ENCODE data around the gene FUT6.
"Not testable (repeated sequence)": the region's sequence is repeated elsewhere in the genome, so short reads cannot be mapped to it uniquely, and the experiment has no call there.

FUT6 gene

DNA sequence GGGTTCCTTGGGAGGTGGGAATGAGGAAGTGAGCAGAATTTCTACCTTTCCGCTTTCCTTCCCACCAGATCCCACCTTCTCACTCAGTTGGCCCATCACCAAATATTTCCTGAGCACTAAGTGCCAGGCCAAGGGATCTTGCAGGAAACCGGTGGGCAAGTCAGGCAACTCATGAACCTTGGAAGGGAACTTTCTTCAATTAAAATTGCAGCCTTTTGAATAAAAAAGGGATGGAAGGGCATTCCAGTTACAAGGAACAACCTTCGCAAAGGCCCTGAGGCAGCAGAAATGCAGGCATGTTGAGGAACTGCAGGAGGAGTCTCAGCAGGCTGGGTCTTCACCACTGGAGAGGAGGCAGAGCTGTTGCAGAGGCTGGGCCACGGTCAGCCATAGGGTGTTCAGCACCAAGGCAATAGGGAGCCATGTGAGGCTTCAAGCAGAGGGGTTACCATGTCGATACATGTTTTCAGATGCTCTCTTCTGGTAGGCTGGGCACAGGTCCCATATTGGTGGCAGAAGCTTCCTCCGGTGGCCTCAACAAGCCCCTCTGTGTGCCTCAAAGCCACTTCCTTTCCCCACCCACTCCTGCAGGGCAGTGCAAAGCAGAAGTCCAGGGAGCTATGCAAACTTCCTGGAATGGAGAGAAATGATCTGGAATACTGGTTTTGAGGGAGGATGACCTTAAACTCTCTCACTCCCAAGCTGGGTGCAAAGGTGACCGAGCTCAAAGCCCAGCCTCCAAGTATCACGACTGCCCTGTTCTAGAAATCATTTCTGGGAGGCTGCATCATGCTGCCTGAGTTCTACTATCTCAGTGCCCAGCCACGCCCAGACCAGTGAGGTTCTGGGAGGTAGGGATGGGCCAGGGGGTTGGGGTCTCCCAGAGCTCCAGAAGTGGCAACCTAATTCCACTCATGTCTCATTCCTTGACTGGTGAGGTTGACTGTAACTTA lies at the start of gene FUT6:
Gene FUT6 (minus strand): TSS at position 638 of the 953 bp plus-strand sequence. CDS start 7,135 bp downstream, outside the sequence.
- DNase-seq, result no peak

DNA sequence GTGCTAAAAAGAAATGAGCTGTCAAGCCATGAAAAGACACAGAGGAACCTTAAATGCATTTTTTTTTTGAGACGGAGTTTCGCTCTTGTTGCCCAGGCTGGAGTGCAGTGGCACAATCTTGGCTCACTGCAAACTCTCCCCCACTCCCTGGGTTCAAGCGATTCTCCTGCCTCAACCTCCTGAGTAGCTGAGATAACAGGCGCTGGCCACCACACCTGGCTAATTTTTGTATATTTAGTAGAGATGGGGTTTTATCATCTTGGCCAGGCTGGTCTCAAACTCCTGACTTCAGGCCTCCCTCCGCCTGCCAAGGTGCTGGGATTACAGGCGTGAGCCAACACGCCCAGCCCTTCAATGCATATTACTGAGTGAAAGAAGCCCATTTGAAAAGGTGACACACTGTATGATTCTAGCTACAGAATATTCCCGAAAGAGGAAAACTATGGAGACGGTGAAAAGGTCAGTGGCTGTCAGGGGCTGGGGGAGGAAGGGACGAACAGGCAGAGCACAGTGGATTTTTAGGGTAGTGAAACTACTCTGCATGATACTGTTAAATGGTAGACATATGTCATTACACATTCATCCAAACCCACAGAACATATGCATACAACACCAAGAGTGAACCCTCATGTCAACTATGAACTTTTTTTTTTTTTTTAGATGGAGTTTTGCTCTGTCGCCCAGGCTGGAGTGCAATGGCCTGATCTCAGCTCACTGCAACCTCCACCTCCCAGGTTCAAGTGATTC lies 44.7 kb upstream of the FUT6 start:
- not testable (repeated sequence) for DNase-seq

DNA sequence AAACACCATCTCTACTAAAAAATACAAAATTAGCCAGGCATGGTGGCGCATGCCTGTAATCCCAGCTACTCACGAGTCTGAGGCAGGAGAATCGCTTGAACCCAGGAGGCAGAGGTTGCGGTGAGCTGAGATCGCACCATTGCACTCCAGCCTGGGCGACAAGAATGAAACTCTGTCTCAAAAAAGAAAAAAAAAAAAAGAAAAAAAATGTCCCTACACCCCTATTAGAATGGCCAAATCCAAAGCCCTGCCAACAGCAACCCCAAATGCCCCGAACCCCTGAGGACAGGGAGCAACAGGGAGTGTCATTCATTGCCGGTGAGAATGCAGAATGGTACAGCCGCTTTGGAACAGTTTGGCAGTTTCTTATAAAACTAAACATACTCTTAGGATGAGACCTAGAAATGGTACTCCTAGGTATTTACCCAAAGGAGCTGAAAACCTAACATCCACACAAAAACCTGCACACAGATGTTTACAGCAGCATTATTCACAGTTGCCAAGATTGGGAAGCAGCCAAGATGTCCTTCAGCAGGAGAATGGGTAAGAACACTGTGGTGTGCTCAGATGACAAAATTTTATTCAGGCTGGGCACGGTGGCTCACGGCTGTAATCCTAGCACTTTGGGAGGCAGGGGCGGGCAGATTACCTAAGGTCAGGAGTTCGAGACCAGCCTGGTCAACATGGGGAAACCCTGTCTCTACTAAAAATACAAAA lies 43.8 kb upstream of the FUT6 start:
- not testable (repeated sequence) for DNase-seq

DNA sequence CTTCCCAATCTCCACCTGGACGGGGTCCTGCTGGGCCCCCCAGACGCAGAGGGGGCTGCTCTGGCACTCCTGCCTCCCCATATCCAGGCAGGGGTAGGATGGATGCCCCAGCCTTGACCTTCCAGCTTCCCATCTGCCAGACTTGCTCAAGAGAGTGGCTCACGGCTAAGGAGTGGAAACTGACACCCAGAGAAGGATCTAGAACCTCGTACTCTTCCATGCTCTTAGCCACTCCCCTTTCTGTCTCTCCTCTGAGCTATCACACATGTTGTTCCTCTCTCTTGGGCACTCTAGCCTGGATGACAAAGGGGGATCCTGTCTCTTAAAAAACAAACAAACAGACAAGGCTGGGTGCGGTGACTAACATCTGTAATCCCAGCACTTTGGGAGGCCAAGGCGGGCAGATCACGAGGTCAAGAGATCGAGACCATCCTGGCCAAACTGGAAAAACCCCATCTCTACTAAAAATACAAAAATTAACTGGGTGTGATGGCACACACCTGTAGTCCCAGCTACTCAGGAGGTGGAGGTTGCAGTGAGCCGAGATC lies 43.0 kb upstream of the FUT6 start:
- DNase-seq, result no peak

DNA sequence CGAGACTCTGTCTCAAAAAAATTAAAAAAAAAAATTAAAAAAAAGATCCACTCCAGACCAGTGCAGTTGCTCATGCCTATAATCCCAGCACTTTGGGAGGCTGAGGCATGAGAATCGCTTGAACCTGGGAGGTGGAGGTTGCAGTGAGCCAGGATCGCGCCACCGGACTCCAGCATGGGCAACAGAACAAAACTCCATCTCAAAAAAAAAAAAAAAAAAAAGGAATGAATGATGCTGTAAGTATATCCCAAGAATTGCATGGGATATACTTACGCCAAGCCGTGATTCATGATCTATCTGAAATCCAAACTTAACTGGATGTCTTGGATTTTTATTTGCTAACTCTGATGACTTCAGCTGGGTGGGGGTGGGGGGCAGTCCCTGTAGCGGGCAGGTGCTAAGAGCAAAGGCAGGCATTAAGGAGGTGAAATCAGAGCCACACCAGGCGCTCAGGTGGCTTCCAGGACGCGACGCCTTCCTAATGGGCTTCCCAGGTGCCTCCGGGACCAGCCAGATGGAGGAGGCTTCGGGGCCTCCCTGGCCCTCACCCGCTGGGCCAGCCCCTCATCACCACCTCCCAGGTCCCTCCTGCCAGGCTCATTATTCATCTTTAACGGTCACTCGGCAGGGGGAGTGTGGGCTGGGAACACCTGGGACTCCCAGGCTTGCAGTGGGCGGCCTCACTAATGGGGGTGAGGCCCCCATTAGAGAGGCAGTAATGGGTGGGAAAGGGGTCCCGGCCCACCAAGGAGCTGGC lies 42.2 kb upstream of the FUT6 start:
- DNase-seq, result no peak

GRCh38 chr19:5880604-5881078 lies 41.1 kb upstream of the FUT6 start:
- DNase-seq, result no peak

GRCh38 chr19:5880196-5880595 lies 40.7 kb upstream of the FUT6 start:
- no peak for DNase-seq

- no peak for DNase-seq
Observed at GRCh38 chr19:5877882-5878281, 38.4 kb upstream of the FUT6 start.

DNA sequence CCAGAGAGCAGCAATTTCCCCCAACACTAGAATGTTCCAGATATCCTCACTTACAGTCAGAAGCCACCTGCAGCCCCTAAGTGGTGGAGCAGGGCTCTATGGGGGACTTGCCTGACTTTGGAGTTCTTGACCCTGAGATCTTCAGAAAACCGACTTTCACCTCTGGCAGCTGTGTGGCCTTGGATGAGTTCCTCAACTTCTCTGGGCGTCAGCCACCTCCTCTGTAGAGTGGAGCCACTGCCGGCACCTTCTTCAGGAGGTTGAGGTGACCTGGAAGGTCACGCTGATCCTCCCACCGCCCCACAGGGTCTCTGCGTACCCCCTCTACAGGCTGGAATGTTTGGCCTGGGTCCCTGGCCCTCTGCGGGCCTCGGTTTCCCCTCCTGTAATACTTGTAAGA lies 37.9 kb upstream of the FUT6 start:
- no peak for DNase-seq

DNA sequence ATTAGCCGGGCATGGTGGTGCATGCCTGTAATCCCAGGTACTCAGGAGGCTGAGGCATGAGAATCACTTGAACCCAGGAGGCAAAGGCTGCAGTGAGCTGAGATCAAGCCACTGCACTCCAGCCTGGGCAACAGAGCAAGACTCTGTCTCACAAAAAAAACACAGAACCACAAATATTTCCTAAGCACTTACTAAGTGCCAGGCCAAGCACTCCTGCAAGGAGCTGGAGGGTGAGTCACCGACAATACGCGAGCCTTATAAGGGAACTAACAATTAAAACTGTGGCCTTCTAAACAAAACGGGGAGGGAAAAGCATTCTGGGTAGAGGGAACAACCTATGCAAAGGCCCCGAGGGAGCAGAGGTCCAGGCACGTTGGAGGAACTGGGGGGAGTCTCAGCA lies 35.0 kb upstream of the FUT6 start:
- DNase-seq, result not testable (repeated sequence)

DNA sequence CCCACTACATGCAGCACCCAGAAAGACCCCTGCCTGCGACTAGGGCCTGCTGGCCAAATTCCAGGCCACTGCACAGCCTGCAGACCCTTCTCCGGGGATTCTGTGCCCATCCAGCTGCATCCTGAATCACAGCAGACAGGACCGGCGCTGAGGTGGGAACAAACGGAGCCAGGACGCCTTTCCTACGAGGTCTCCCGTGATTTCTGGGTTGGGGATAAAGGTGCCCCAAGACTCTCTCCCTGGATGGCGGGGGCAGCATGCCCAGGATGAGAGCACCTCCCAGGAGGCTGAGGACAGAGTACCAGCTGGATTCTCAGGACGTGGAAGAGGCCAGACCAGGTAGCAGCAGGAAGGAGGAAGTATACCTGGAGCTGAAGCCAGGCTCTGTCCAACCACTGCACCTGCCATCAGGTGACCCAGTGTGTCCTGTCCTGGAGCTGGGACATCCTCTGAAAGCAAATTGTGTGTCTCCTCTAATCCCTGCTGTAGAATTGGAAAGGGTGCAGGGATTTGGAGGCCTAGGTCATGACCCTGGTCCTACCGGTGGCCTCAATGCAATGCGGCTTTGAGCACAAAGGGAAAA lies 34.2 kb upstream of the FUT6 start:
- DNase-seq, result no peak

GRCh38 chr19:5870986-5871394 lies 31.5 kb upstream of the FUT6 start:
- no peak for DNase-seq

DNA sequence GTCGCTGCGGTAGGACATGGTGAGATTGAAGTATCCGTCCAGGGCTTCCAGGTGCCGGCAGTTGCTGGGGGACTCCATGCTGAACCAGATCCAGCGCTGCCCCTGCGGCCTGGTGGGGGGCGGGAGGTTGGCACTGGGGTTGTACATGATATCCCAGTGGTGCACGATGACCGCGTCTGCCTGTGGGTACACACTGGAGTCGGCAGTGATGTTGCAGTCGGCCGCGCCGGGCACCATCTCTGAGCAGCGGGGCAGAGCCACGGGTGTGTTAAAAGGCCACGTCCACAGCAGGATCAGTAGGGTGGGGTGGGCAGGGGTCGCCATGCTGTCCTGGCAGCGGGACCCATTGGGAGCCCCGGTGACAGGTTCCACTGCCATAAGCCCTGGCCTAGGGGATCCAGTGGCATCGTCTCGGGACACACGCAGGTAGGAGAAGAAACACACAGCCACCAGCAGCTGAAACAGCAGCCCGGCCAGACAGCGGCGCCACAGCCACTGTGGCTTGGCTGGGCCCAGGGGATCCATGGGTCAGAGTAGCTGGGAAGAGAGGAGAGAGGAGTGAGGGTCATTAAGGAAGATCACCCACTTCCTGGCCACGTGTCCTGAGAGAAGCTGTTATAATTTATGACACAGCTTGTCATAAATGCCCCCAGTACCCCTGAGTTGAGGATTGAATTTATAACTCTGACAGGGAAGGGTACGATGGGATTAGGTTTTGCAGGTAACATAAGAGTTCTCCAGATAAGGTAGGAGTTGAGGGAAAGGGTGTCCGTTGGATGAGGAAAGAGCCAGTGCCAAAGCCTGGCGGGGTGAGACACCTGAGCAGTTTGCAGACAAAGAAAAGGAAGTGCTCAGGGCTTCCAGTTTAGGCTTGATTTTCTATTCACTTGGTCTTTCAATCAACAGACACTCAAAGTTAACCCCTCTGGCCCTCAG lies 28.0 kb upstream of the FUT6 start:
- no peak for DNase-seq

DNA sequence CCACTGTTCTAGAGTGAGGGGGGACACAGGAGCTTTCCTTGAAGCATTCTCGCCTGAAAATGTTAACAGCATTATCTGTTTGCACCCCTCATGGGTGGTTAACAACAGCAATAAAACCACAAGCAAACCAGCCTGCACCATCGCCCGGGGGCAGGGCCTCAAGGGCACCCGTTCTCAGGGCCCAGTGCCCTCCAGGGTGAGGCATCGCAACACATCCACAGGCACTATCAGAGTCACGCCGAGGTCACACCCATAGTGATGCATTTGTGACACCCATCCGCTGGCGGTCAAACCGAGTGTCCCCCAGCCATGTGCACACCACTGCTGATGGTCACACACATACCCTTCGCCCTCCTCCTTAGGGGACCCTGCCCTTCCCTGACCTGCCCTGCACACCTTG lies 26.3 kb upstream of the FUT6 start:
- DNase-seq, result no peak

DNA sequence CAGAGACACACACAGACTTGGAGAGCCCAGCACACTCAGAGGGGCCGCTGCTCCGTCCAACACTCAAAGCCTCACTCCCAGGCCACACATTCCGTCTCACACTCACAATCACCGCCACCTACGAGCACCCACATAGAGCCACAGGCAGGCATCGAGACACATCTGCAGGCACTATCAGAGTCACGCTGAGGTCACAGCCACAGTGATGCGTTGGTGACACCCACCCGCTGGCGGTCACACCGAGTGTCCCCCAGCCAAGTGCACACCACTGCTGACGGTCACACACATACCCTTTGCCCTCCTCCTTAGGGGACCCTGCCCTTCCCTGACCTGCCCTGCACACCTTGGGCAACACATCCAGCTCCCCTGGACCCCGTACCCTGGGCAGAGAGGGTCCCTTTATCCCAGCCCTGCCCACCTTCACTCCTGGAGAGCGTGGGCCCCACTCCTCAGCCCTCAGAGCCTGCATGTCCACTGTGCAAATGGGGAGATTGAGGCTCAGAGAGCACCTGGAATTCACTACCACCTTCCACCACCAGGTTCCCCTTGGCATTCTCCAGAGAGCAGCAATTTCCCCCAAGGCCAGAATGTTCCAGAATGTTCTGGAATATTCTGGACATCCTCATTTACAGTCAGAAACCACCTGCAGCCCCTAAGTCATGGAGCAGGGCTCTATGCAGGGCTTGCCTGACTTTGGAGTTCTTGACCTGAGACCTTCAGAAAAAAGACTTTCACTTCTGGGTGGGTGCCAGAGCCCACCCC lies 25.4 kb upstream of the FUT6 start:
- no peak for DNase-seq

GRCh38 chr19:5864013-5864720 lies 24.7 kb upstream of the FUT6 start:
- DNase-seq, result no peak

- DNase-seq, result no peak
Observed at GRCh38 chr19:5863030-5863665, 23.6 kb upstream of the FUT6 start.
